Glutamatergic neuron (in vitro differentiated cells): Measurements from ENCODE around the gene MYO15A. TPM values are rescaled to one million over a fixed set of nuclear protein-coding genes. Genes with fewer than 3 reads are reported as not detected.

Source experiments
- DNase-seq: peaks from one replicate; pipeline ENCODE4 v3.0.0; 2022
- H3K27ac Mint-ChIP-seq: one replicate; pipeline ENCODE4 v1.8.0; 2020; ENCODE audit warnings: mild to moderate bottlenecking, mixed read lengths, inconsistent platforms; ENCODE audit not compliant: unreplicated experiment
- H3K27me3 Mint-ChIP-seq: one replicate; pipeline ENCODE4 v1.8.0; 2020; ENCODE audit warnings: mild to moderate bottlenecking, moderate library complexity, mixed read lengths, inconsistent platforms; ENCODE audit not compliant: unreplicated experiment
- H3K36me3 Mint-ChIP-seq: one replicate; pipeline ENCODE4 v1.8.0; 2020; ENCODE audit warnings: mild to moderate bottlenecking, mixed read lengths, inconsistent platforms; ENCODE audit not compliant: unreplicated experiment
- H3K4me1 Mint-ChIP-seq: one replicate; pipeline ENCODE4 v1.8.0; 2020; ENCODE audit warnings: mild to moderate bottlenecking, low read depth, mixed read lengths, inconsistent platforms; ENCODE audit not compliant: unreplicated experiment
- H3K4me3 Mint-ChIP-seq: one replicate; pipeline ENCODE4 v1.8.0; 2020; ENCODE audit warnings: mild to moderate bottlenecking, mixed read lengths, inconsistent platforms; ENCODE audit not compliant: unreplicated experiment
- H3K9me3 Mint-ChIP-seq: one replicate; pipeline ENCODE4 v1.8.0; 2020; ENCODE audit warnings: mild to moderate bottlenecking, moderate library complexity, mixed read lengths, inconsistent platforms; ENCODE audit not compliant: unreplicated experiment
- CTCF ChIP-seq: fragments of 200-600 bp; sonication (generic); IDR thresholded peaks from one replicate; pipeline ENCODE4 v1.5.0; 2021; ENCODE audit not compliant: partially characterized antibody, unreplicated experiment
- total RNA-seq: library from RNA; stranded (reverse); fragmentation: NEBNext Ultra II Directional; extraction: Animal tissue kit (Norgen Biotek cat#: 25700); gene quantifications from one replicate; pipeline ENCODE4 v1.2.1, GENCODE V29; 2021; ENCODE audit not compliant: unreplicated experiment

Gene MYO15A
- total RNA-seq, 1 donor from 2014 or later = 4.0 TPM

GRCh38 chr17:18177722-18178121, 69.2 kb downstream of the MYO15A start:
- H3K9me3 Mint-ChIP-seq = peaks cover 4% of the 10 kb centered on the region
- H3K27ac Mint-ChIP-seq = no peak overlapping the region
- no peak for TF ChIP-seq CTCF
- peak; percentile 59 for DNase-seq
- H3K27me3 Mint-ChIP-seq = peaks cover 1% of the 10 kb centered on the region
- no peaks in the 10 kb centered on the region for H3K36me3 Mint-ChIP-seq
- H3K4me1 Mint-ChIP-seq = peaks cover 2% of the 10 kb centered on the region
- no peak overlapping the region for H3K4me3 Mint-ChIP-seq

- Mint-ChIP-seq H3K36me3 (no peaks in the 10 kb centered on the region), H3K27ac (no peak overlapping the region), H3K9me3 (peaks cover 4% of the 10 kb centered on the region), H3K4me3 (no peak overlapping the region), H3K27me3 (peaks cover 1% of the 10 kb centered on the region), H3K4me1 (peaks cover 2% of the 10 kb centered on the region)
- TF ChIP-seq CTCF = no peak
- DNase-seq = no peak
Observed at GRCh38 chr17:18179196-18179595, 70.6 kb downstream of the MYO15A start.

DNA sequence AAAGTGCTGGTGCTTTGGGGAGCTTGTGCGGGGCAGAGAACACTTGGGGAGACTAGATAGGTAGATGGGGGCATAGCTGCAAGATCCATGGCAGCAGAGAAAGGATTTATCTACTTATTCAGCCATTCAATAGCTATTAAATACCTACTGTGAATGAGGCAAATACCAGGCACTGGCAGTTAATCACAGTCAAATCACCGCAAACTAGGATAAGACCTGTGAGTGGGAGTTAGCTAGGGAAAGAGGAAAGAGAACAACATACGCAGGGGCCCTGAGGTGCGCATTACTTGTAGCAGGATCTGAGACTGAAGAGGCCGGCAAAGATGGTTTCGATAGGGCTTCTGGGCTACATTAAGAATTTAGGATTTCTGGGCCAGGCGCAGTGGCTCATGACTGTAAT, 71.2 kb downstream of the MYO15A start:
- H3K27me3 Mint-ChIP-seq = peaks cover 1% of the 10 kb centered on the region
- no peak overlapping the region for H3K4me3 Mint-ChIP-seq
- no peaks in the 10 kb centered on the region for H3K36me3 Mint-ChIP-seq
- H3K9me3 Mint-ChIP-seq = peaks cover 5% of the 10 kb centered on the region
- no peak for DNase-seq
- no peak overlapping the region for H3K27ac Mint-ChIP-seq
- no peak for TF ChIP-seq CTCF
- H3K4me1 Mint-ChIP-seq = peaks cover 2% of the 10 kb centered on the region

DNA sequence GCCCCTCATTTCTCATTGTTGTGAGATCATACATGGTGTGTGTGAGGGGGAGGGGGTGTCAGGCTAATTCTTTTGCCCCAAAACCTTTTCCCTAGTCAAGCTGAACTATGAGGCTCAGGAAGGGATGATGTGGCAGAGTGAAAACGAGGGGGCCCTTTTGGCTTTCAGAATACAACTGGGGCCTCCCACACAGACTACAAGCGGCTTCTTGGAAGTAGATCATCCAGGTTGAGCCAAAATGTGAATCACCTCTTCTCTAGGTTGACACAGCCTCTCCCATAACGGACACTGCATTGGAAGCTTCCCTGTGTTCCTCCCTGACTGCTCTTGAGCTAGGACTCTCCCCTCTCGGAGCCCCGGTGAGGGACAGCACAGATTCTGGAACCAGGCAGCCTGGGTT, 72.8 kb downstream of the MYO15A start:
- H3K4me1 Mint-ChIP-seq = peaks cover 5% of the 10 kb centered on the region

More for the DNA sequence above, 72.8 kb downstream of the MYO15A start:
- DNase-seq = no peak
- H3K4me3 Mint-ChIP-seq = no peak overlapping the region
- no peaks in the 10 kb centered on the region for H3K36me3 Mint-ChIP-seq
- no peak overlapping the region for H3K27ac Mint-ChIP-seq
- no peak for TF ChIP-seq CTCF
- H3K27me3 Mint-ChIP-seq = peaks cover 4% of the 10 kb centered on the region
- H3K9me3 Mint-ChIP-seq = peaks cover 7% of the 10 kb centered on the region
